HCT116 (cell line): ENCODE results near the gene B4GALNT4. TPM values are rescaled to one million over a fixed set of nuclear protein-coding genes. Genes with fewer than 3 reads are reported as not detected.
"Not testable (repeated sequence)": the region's sequence is repeated elsewhere in the genome, so short reads cannot be mapped to it uniquely, and the experiment has no call there.

Experiments used
- ATAC-seq: fragments of 200-7000 bp; cut with Tn5 transposase; 2 replicates; pipeline ENCODE4 v1.9.1; 2020; ENCODE audit warnings: mild to moderate bottlenecking, moderate library complexity
- BruUV-seq: library from RNA; stranded (reverse); fragments of 400-500 nt; replicated peaks from 2 replicates; lab custom pipeline; 2021; lab: Mats Ljungman, UMichigan
- CTCF ChIA-PET: fragments of 300-600 bp; sonication (Branson Sonifier 250); formaldehyde crosslinking; loops from one replicate; lab custom pipeline; 2021; ENCODE audit warnings: antibody characterized with exemption; lab: Charles Lee
- POLR2A ChIA-PET: fragments of 300-600, 350-600 bp; sonication (Branson Sonifier 250); formaldehyde crosslinking; loops from one replicate; lab custom pipeline; 2021; ENCODE audit warnings: antibody characterized with exemption; lab: Charles Lee
- RAD21 ChIA-PET, 2 experiments: fragments of 300-600 bp; sonication (Branson Sonifier 250); formaldehyde crosslinking; loops; one replicate each; lab custom pipeline; 2023; ENCODE audit warnings: low total read pairs in 2 of 2; ENCODE audit not compliant: uncharacterized antibody in 2 of 2, unreplicated experiment in 2 of 2, low non-redundant PET in 1 of 2; lab: Charles Lee
- DNase-seq: peaks from one replicate; pipeline ENCODE4 v3.0.0-alpha.2; 2010; ENCODE audit warnings: low read depth, low spot score
- H2AFZ ChIP-seq: fragments of 200-600 bp; shearing (Covaris generic), sonication (generic); 2 replicates; pipeline ENCODE4 v1.6.1; 2017; ENCODE audit warnings: low read depth, mixed run types, mixed read lengths, antibody characterized with exemption, low read length; ENCODE audit not compliant: poor library complexity, severe bottlenecking
- H3K27ac ChIP-seq: 2 replicates; pipeline ENCODE4 v1.5.1; 2012; ENCODE audit warnings: low read depth, low read length
- H3K27me3 ChIP-seq: fragments of 200-600 bp; sonication (generic); 2 replicates; pipeline ENCODE4 v1.6.1; 2016; ENCODE audit warnings: mixed run types, low read length, mixed read lengths; ENCODE audit not compliant: insufficient read depth
- H3K36me3 ChIP-seq, 2 experiments: fragments of 200-500 bp in 1 of 2; fragments of 200-600 bp in 1 of 2; sonication (Bioruptor generic) in 1 of 2; sonication (generic) in 1 of 2; 2 replicates each; pipeline versions ENCODE4 v1.5.1 to v1.6.1; 2014 to 2016; ENCODE audit warnings: low read length in 2 of 2, inconsistent platforms in 1 of 2, mixed read lengths in 1 of 2, mixed run types in 1 of 2; ENCODE audit not compliant: insufficient read depth in 2 of 2, control insufficient read depth in 1 of 2
- H3K4me1 ChIP-seq, 2 experiments: fragments of 200-600 bp in 1 of 2; sonication (generic) in 1 of 2; 2 replicates each; pipeline versions ENCODE4 v1.5.1 to v1.6.1; 2012 to 2017; ENCODE audit warnings: low read length in 2 of 2, inconsistent platforms in 1 of 2, mild to moderate bottlenecking in 1 of 2, mixed read lengths in 1 of 2, mixed run types in 1 of 2, moderate library complexity in 1 of 2; ENCODE audit not compliant: insufficient read depth in 2 of 2, control insufficient read depth in 1 of 2
- H3K4me2 ChIP-seq: fragments of 200-600 bp; sonication (generic); 2 replicates; pipeline ENCODE4 v1.6.1; 2017; ENCODE audit warnings: mixed run types, low read length, mixed read lengths
- H3K4me3 ChIP-seq, 2 experiments: fragments of 200-600 bp in 1 of 2; sonication (generic) in 1 of 2; replicated peaks in 1 of 2; 2 replicates each; pipeline ENCODE4 v1.5.1; 2011 to 2016; ENCODE audit warnings: low read length in 2 of 2, control low read depth in 1 of 2, low read depth in 1 of 2, mild to moderate bottlenecking in 1 of 2, mixed read lengths in 1 of 2, mixed run types in 1 of 2
- H3K79me2 ChIP-seq: fragments of 200-600 bp; sonication (generic); 2 replicates; pipeline ENCODE4 v1.6.1; 2017; ENCODE audit warnings: mild to moderate bottlenecking, mixed run types, low read length, moderate library complexity, mixed read lengths; ENCODE audit not compliant: insufficient read depth
- H3K9ac ChIP-seq: fragments of 200-600 bp; sonication (generic); 2 replicates; pipeline ENCODE4 v1.6.1; 2016; ENCODE audit warnings: low read length, mixed read lengths
- H3K9me2 ChIP-seq: fragments of 200-600 bp; sonication (generic), shearing (Covaris generic); 2 replicates; pipeline ENCODE4 v1.6.1; 2017; ENCODE audit warnings: mixed run types, mild to moderate bottlenecking, moderate library complexity; ENCODE audit not compliant: insufficient read depth
- H3K9me3 ChIP-seq, 2 experiments: fragments of 200-500 bp in 1 of 2; fragments of 200-600 bp in 1 of 2; sonication (Bioruptor generic) in 1 of 2; sonication (generic) in 1 of 2; 2 replicates each; pipeline ENCODE4 v1.6.1; 2014 to 2017; ENCODE audit warnings: low read length in 2 of 2, mixed read lengths in 2 of 2, inconsistent platforms in 1 of 2, low read depth in 1 of 2, mild to moderate bottlenecking in 1 of 2, mixed run types in 1 of 2, moderate library complexity in 1 of 2; ENCODE audit not compliant: control insufficient read depth in 1 of 2, insufficient read depth in 1 of 2
- H4K20me1 ChIP-seq: fragments of 200-600 bp; sonication (generic), shearing (Covaris generic); 2 replicates; pipeline ENCODE4 v1.6.1; 2017; ENCODE audit warnings: mixed run types, mild to moderate bottlenecking, moderate library complexity; ENCODE audit not compliant: insufficient read depth
- CTCF ChIP-seq, 3 experiments: fragments of 200-600 bp in 1 of 3; sonication (generic) in 1 of 3; IDR thresholded peaks in 2 of 3; conservative IDR thresholded peaks in 1 of 3; 2 replicates each; pipeline ENCODE4 v1.5.1; 2012 to 2017; ENCODE audit warnings: low read depth in 2 of 3, low read length in 2 of 3, antibody characterized with exemption in 1 of 3, borderline replicate concordance in 1 of 3, control low read depth in 1 of 3, mild to moderate bottlenecking in 1 of 3, mixed read lengths in 1 of 3, mixed run types in 1 of 3, moderate library complexity in 1 of 3; ENCODE audit not compliant: insufficient read depth in 1 of 3
- EZH2phosphoT487 ChIP-seq: fragments of 200-600 bp; IDR thresholded peaks from 2 replicates; pipeline ENCODE4 v1.6.1; 2018; ENCODE audit warnings: antibody characterized with exemption, borderline replicate concordance
- JUND ChIP-seq: IDR thresholded peaks from 2 replicates; pipeline ENCODE4 v1.6.1; 2012
- POLR2A ChIP-seq: IDR thresholded peaks from 2 replicates; pipeline ENCODE4 v1.7.0; 2011; ENCODE audit warnings: borderline replicate concordance; ENCODE audit not compliant: insufficient read depth, insufficient read length; ENCODE audit errors: extremely low read depth
- REST ChIP-seq: IDR thresholded peaks from 2 replicates; pipeline ENCODE4 v1.6.1; 2012; ENCODE audit warnings: low read depth
- SIN3A ChIP-seq: IDR thresholded peaks from 2 replicates; pipeline ENCODE4 v1.6.1; 2012; ENCODE audit warnings: low read depth
- SP1 ChIP-seq: IDR thresholded peaks from 2 replicates; pipeline ENCODE4 v1.6.1; 2012; ENCODE audit warnings: low read depth
- YY1 ChIP-seq: IDR thresholded peaks from 2 replicates; pipeline ENCODE4 v1.6.1; 2011; ENCODE audit warnings: low read length, low read depth, moderate library complexity, mild to moderate bottlenecking; ENCODE audit not compliant: insufficient replicate concordance; ENCODE audit errors: extremely low read depth
- intact Hi-C: fragments of 100-400 bp; cut with micrococcal nuclease; formaldehyde crosslinking; loops from 2 replicates; pipeline ENCODE4 v1.10.0; 2022
- total RNA-seq: library from RNA; stranded (reverse); gene quantifications from one replicate; pipeline ENCODE4 v1.2.1, GENCODE V29; 2021; ENCODE audit not compliant: unreplicated experiment

The B4GALNT4 gene
- total RNA-seq, 1 experiment from 2014 or later = 54.3 TPM

- H3K27me3 ChIP-seq = no peaks in the 10 kb centered on the region
- no peaks in the 10 kb centered on the region for H4K20me1 ChIP-seq
- H3K9me3 ChIP-seq = no peaks in the 10 kb centered on the region
- ChIA-PET POLR2A (no interaction called here), RAD21 (interaction anchor here in 1 of 2 experiments (0.6 kb wide), 1 partner anchor 14 kb away, joined by 4 read pairs; no protein-coding TSS in a partner anchor), CTCF (no interaction called here)
- H3K4me1 ChIP-seq = peaks cover 7 to 8% of the 10 kb centered on the region in 2 experiments; a peak in 3 of 4 replicates
- no peak overlapping the region for H3K9ac ChIP-seq
- no peaks in the 10 kb centered on the region for H3K36me3 ChIP-seq
- H2AFZ ChIP-seq = no peak overlapping the region
- no peak overlapping the region for H3K4me2 ChIP-seq
- no peak overlapping the region for H3K4me3 ChIP-seq
- ATAC-seq = no peak
- no peak for TF ChIP-seq POLR2A
- no peak for TF ChIP-seq JUND
- no peak for TF ChIP-seq SP1
- TF ChIP-seq, all 23 proteins: peak for 0
- Histone ChIP-seq H3K9me2 (no peaks in the 10 kb centered on the region), H3K79me2 (no peaks in the 10 kb centered on the region), H3K27ac (no peak overlapping the region)
- BruUV-seq = no TSS peak
- intact Hi-C loops = no loop called here
- no peak for DNase-seq
Measured at GRCh38 chr11:422249-422656, 53.0 kb downstream of the B4GALNT4 start.

- no peak overlapping the region for H3K27ac ChIP-seq
- H3K27me3 ChIP-seq = no peaks in the 10 kb centered on the region
- POLR2A ChIA-PET = no interaction called here
- no peak for ATAC-seq
- no peak overlapping the region for H3K4me3 ChIP-seq
- H3K4me2 ChIP-seq = no peak overlapping the region
- H3K4me1 ChIP-seq = no peaks in the 10 kb centered on the region
- H2AFZ ChIP-seq = no peak overlapping the region
- no peaks in the 10 kb centered on the region for H4K20me1 ChIP-seq
- CTCF ChIA-PET = no interaction called here
- no peaks in the 10 kb centered on the region for H3K9me2 ChIP-seq
- RAD21 ChIA-PET = no interaction called here
- no peaks in the 10 kb centered on the region for H3K9me3 ChIP-seq
- intact Hi-C loops = no loop called here
- DNase-seq = no peak
- no peak overlapping the region for H3K9ac ChIP-seq
- no peaks in the 10 kb centered on the region for H3K36me3 ChIP-seq
- no peaks in the 10 kb centered on the region for H3K79me2 ChIP-seq
- BruUV-seq = no TSS peak
- TF ChIP-seq REST = no peak
- no peak for TF ChIP-seq EZH2phosphoT487
- no peak for TF ChIP-seq YY1
- TF ChIP-seq CTCF (IDR thresholded peaks at IDR 0.05 in 2 of 3, conservative IDR thresholded peaks at IDR 0.05 in 1 of 3; ENCODE audit: borderline replicate concordance in 1 of 3, insufficient read depth in 1 of 3, low read depth in 2 of 3, low read length in 2 of 3) = no peak
- no peak for TF ChIP-seq SIN3A
Measured at GRCh38 chr11:424232-424631, 54.9 kb downstream of the B4GALNT4 start.

GRCh38 chr11:424766-425165 is 55.5 kb downstream of the B4GALNT4 start:
- H3K9me3 ChIP-seq, DNase-seq, H3K4me3 ChIP-seq, H3K9me2 ChIP-seq, H3K4me1 ChIP-seq, RAD21 ChIA-PET, H3K27me3 ChIP-seq, CTCF ChIA-PET, BruUV-seq, H3K4me2 ChIP-seq, POLR2A ChIA-PET, H3K36me3 ChIP-seq, H2AFZ ChIP-seq, H3K79me2 ChIP-seq, H3K9ac ChIP-seq, intact Hi-C loops, H4K20me1 ChIP-seq, ATAC-seq, H3K27ac ChIP-seq: not testable (repeated sequence)
